Umbilical cord (tissue), 2 donors: ENCODE data around the gene DENND1A. TPM values are rescaled to one million over a fixed set of nuclear protein-coding genes. Genes with fewer than 3 reads are reported as not detected.
"Not testable (repeated sequence)": the region's sequence is repeated elsewhere in the genome, so short reads cannot be mapped to it uniquely, and the experiment has no call there.

Source experiments
- DNase-seq: peaks from one replicate; pipeline ENCODE4 v3.0.0-alpha.2; 2015; ENCODE audit warnings: low spot score
- total RNA-seq: library from RNA; depleted of rRNA; stranded (reverse); fragments of >200 nt; gene quantifications from one replicate; pipeline ENCODE4 v1.2.3, GENCODE V29; 2014; ENCODE audit warnings: low replicate concordance; ENCODE audit not compliant: insufficient read depth

Gene DENND1A
- total RNA-seq, 1 donor from 2014 or later = 35.4 TPM

DNA sequence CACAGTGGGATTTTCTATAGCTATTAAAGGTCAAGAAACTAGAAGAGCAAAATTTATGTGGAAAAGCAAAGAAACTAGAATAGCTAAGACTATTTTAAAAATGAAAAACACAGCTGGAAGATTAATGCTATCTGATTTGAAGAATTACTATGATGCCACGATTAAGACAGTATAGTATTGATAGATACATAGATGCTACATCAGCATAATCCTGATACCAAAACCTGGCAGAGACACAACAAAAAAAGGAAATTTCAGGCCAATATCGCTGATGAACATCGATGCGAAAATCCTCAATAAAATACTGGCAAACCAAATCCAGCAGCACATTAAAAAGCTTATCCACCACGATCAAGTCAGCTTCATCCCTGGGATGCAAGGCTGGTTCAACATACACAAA is 201.4 kb downstream of the DENND1A start:
- DNase-seq = not testable (repeated sequence)

DNA sequence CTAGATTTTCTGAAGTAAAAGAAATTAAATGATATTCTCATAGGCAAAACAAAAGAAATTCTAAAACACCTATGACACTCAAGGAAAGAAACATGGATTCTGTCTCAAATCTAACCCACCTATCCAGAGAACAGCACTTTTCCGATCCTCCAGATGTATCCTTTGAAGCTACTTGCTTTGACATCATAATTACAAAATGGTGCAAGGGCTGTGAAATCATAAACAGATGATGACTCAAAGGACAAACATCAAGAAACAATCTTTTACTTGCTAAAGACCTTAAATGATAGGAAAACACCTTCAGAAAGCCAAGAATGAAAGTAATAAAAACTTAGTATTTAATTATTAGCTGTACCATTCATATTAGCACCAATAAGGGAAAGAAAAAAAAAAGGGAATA is 202.6 kb downstream of the DENND1A start:
- DNase-seq = no peak

DNA sequence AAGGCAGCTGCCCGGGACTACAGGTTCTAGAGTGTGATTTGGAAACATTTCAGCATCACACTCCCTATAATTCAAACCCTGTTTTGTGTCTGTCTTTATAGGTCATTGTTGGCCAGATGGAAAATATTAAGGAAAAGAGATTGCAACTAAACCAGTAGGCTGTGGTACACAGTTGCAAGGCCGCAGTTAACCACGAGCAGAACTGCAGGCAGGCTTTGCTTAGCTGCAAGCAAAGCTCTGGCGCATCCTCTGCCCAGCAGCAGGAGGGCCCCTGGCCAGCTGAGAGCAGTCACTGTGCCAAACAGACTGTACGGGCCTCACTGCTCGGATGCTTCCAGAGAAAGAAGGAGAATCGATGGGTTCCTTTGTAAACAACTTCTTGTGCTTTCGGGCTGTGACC is 204.5 kb downstream of the DENND1A start:
- peak; percentile 82 for DNase-seq

DNA sequence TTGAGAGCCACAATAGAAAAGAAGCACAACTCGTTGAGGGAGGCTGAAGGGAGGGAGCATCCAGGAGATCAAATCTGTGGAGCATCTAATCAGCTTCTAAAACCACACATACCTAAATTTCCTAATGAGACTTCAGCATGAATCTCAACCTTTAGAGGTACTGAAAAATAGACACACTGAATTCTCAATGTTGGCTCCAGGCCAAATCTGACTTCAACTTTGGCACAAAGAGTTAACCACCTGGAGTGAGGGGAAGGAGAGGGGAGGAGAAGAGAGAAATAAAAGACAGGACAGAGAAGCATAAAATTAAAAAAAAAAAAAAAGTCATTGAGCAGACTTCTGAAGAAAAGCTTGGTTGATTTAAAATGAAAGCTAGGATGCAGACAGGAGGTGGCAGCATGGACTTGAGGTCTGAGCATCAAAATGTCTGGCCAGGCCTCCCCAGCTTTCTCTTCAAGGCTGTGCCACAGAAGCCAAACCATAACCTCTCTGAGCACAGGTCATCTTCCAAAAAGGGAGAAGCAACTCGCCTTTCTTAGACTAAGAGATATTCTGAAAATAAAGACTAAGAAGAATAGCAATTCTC is 205.6 kb downstream of the DENND1A start:
- peak; percentile 56 for DNase-seq

DNA sequence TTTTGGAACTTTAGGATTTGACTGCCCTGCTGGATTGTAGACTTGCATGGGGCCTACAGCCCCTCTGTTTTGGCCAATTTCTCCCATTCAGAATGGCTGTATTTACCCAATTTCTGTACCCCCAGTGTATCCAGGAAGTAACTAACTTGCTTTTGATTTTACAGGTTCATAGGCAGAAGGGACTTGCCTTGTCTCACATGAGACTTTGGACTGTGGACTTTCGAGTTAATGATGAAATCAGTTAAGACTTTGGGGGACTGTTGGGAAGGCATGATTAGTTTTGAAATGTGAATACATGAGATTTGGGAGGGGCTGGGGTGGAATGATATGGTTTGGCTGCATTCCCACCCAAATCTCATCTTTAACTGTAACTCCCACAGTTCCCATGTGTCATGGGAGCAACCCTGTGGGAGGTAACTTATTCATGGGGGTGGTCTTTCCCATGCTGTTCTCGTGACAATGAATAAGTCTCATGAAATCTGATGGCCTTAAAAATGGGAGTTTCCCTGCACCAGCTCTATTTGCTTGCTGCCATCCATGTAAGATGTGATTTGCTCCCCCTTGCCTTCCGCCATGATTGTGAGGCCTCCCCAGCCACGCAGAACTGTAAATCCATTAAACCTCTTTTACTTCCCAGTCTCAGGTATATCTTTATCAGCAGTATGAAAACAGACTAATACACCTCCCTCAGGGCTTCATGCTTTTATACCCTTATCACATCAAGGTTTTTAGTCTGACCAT is 206.6 kb downstream of the DENND1A start:
- DNase-seq = no peak

DNA sequence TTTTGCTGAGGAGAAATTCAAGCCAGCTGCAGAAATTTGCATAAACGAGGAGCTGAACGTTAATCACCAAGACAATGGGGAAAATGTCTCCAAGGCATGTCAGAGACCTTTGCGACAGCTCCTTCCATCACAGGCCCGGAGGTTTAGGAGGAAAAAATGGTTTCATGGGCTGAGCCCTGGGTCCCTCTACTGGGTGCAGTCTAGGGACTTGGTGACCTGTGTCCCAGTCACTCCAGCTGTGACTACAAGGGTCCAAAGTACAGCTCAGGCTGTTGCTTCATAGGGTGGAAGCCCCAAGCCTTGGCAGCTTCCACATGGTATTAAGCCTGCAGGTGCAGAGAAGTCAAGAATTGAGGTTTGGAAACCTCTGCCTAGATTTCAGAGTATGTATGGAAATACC is 207.5 kb downstream of the DENND1A start:
- DNase-seq = no peak

DNA sequence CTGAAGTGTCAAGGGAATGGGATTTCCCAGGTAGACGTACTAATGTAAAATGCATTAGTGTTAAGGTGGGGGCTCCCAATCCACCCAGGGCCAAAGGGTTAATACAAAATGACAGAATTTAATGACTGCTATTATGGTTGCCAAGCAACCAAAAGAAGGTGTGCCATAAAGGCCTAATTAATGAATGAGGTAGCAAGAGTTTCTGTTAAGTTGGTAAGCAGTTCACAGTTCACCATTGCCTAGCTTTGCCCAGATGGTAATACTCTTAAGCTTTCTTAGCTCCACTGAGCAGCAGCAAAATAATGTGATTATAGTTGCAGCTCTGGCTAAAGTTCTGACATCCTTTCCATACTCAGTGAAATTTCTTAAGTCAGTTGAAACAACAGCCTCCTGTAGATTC is 211.7 kb downstream of the DENND1A start:
- DNase-seq = no peak

DNA sequence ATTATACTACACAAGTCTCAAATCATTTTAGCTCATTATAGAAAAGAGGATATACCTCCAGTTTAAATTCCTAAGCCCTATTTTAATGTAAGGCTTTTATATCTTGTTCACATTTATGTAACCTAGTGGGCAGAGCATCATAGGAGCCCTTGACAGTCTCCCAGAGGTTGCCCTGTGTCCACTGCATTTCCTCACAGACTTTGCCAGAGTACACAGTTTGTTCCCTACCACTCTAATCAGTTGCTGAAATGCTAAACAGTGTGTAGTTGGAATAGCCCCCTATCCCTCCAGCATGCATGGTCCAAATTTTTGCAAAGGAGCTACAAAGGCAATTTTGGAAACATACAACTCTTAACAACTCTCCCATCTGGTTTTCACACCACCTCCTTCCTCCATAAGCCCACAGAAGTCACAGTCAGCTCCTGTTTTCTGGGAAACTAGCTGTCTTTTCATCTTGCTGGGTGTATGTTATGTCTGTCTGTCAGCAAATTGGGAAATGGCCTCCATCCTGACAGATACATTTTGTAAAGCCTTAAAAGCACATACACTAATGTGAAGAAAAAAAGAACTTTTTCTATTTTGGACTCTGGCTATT is 212.2 kb downstream of the DENND1A start:
- DNase-seq = no peak

DNA sequence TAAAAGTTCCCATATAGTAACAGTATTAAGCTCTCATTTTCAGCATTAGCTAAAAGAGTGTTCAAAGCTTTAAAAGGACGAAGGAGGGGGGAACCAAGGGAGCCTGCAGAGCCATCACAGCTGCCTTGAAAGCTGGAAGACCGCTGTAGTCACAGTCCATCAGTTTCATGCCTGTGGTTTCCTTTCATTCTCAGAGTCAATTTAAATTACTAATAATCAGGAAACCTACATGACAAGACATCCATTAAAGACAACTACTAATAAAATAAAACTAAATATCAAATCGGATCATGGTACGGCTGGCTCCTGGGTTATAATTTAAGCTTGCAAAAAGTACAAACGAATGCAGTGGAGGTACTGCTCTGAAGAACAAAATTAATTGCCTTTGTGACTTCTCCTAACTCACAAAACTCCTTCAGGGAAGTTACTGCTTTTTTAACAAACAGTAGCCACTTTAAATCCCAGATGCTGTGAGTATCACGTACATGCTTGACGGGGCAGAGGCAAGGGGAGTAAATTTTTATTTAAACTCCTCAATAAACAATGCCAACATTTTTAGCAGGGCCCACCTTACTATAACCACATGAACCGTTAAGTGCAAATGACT is 213.5 kb downstream of the DENND1A start:
- DNase-seq = no peak

DNA sequence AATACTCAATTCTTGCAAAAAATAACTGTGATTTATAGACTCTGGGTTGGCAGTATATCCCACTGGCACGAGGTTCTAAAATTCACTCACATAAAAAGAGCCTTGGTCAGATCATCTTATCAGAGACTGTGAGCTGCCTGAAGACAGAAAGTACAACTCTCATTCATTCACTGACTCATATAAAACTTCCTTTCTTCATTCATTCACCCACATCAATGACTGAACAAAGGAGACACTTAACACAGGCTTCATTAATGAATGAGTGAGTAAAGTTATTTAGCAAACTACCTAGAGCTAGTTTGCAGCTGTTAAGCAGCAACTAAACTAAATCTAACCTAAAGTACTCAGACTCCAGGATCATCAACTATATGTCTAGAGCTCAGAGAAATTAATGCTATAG is 214.7 kb downstream of the DENND1A start:
- no peak for DNase-seq

DNA sequence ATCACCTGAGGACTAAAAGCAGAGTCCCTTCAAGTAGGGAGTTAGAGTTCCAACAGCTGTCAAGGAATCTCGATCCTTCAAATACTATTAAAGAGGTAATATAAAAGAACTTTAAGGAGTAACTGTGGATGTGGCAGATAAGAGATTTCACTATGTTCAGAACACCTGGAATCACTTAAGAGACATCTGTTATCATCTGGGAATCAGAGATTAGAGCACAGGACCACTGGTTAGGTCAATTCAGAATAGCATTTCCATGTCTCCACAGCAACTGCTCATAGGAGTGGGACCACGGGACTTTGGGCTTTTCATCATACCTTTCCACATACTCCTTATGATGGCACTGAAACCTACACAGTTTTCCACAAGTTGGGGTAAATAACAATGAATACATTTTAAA is 216.6 kb downstream of the DENND1A start:
- no peak for DNase-seq

DNA sequence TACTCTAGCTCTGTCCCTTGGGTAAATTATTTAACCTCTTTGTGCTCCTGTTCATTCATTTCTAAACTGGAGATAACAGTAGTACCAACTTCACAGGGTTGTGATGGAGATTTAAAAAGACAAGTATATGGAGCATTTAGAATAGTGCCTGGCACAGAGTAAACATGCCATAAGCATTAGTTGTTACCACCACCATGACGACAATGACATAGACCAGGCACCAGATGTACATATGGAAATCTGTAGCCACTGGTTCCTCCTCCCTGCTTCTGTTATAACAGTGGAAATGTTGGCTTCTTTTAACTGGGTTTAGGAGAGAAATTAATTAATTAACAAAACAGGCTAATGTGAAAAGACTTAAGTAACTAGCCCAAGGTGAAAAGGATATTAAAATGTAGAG is 217.5 kb downstream of the DENND1A start:
- DNase-seq = peak; percentile 13

DNA sequence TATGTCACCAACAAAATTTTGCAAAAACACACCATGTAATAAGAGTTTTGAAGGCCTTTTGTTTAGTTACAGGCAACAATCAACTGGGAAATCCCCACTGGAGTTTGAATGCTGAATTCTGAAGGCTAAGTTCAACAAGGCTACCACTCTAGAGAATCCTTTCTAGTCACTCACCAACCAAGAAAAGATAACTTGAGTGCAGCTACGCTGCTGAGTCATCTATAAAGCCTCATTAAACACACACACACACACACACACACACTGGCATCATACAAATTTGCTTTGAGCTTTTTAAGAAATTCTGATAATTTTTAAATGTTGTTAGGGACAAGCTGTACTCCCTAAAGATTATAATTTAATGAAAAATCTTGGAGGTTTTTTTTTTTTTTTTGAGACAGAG is 219.6 kb downstream of the DENND1A start:
- DNase-seq = no peak

DNA sequence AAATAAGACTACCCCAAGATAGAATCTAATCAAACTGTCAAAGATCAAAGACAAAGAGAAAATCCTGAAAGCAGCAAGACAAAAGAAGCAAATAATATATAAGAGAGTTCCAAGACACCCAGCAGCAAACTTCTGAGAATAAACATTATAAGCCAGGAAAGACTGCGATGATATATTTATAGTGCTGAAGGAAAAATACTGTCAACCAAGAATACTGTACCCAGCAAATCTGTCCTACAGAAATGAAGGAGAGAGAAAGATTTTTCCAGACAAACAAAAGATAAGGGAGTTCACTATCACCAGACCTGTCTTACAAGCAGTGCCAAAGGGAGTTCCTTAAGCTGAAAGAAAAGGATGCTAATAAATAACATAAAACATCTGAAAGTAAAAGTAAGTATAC is 227.4 kb downstream of the DENND1A start:
- no peak for DNase-seq

DNA sequence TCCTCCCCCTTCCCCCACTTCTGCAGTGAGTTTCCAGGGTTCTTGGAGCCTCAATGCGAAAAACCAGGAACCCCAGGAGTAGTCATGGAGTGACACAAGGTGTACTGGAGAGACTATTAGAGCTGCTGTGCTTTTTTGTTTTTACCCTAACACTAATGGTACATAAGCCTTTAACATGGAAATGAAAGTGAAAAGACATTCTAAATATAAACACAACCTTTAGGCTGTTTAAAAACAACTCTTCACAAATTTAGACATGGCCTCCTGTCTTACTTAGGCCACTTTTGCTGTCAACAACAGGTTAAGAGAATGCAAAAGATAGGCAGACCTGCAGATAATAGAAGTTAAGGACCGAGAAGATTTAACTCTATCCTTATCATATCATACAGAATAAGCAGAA is 232.2 kb downstream of the DENND1A start:
- DNase-seq = no peak

DNA sequence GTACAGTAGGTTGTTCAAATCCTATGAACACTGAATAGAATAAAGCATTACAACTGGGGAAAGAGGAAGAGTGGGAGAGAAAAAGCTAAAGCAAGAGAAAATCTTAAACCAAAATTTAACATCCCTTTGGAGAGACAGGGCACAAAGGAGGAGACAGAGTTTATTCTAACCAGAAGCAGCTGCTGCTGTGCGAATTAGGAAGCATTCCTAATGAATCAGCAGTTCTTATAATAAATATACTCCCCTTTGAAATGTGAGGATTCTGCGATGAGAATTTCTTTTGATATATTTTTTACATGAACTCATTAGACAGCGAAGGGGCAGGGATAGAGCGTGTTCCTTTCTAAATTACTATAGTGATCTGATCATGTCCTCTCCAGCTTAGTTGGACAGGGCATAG is 233.4 kb downstream of the DENND1A start:
- DNase-seq = no peak

DNA sequence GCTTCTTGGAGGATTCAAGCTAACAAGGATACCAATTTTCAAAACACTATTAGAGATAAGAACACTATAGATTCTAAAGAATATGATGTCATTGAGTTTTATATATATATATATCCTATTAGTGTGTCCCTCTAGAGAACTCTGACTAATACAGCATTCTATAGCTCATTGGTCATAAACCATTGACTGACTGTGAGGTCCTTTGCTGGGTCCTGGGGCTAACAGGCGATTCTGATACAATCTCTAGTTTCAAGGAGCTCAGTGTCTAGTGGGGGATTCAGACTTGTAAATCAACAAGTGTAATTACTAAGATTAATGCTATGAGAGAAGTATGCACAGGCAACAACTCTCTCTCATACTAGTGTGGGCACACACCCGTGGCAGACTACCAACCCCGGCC is 234.5 kb downstream of the DENND1A start:
- DNase-seq = no peak

DNA sequence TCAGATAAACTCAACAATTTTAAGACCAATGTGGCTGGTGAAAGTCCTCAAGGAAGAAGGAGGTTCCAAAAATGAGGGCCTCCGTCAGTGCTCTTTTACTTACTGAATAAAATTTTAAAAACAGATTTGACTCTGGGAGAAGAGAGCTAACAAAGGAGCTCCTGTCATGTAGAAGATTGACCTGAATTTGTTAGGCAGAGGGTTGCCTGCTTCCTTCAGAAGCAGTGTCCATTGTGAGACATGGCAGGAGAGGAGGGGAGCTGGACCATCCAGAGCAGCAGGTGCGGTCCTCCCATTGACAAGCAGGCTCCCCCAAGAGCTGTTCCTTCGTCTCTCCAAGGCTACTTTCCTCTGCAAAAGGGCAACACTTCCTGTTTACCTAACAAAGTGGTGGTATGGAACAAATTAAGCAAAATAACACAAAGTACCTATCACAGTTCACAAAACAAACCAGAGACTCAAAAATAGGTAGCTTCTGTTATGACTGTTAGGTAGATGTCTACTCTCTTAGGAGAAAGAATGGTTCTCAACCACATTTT is 238.1 kb downstream of the DENND1A start:
- no peak for DNase-seq

DNA sequence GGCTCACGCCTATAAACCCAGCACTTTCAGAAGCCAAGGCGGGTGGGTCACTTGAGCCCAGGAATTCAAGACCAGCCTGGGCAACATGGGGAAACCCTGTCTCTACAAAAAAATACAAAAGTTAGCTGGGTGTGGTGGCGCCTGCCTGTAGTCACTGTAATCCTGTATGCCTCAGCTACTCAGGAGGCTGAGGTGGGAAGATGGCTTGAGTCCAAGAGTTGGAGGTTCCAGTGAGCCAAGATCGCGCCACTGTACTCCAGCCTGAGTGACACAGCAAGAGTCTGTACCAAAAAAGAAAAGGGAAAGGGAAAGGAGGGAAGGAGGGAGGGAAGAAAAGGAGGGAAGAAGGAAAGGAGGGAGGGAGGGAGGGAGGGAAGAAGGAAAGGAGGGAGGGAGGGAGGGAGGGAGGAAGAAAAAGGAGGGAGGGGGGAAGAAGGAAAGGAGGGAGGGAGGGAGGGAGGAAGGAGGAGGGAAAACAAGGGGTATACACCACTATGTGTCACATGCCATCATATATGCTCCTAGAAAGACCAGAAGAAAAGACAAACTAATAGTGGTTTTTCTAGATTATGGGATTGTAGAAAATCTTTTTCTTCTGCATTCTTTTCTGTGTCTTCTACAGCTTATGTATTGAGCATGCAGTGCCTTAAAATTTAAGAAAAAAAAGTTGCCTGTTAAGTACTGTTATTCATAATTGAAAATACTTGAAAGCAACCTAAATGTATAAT is 240.1 kb downstream of the DENND1A start:
- DNase-seq = no peak

DNA sequence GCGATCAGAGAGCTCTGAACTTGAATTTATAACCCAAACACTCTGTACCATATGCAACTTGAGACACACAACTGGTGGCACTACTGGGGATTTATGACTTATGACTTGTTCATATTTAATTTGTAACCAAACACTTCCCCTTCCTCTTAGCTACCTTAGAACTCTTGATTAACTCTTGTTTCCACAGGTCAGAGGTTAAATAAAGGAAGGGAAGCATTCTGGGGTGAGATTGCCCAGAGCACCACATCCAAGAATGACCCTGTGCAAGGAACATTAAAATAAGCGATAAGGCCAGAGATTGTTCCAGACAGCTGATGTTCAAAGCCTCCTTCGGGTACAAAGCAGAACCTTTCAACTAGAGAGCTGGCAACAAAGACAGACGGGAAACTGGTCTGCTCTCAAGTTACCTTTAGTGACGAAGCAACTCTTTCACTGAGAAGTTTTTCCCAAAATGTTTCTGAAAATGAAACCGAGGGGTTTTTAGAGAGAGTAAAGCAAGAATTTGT is 242.6 kb downstream of the DENND1A start:
- DNase-seq = peak; percentile 50

DNA sequence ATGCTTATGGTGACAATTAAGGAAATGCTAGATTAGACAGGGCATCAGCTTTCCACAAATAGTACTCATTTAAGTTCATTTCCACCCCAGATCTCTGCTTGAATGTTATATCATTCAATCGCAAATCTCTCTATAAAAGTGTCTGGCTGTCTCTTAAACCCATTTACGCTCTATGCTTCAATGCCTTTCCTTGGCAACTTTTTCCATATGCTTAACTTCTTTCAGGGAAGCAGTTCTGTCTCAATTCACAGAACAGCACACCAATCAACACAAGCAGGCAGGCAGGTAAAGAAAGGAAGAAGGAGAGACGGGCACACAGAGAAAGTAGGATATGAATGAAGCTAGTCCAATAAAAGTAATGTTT is 243.1 kb downstream of the DENND1A start:
- peak; percentile 68 for DNase-seq
